Effector CD8-positive, alpha-beta T cell (primary cell): Measurements from ENCODE around the gene CCDC91.
"Not testable (repeated sequence)": the region's sequence is repeated elsewhere in the genome, so short reads cannot be mapped to it uniquely, and the experiment has no call there.

Experiments
- DNase-seq: peaks from one replicate; lab custom pipeline; 2025; lab: John Stamatoyannopoulos, UW

CCDC91 gene

GRCh38 chr12:28290262-28290661, 100.0 kb downstream of the CCDC91 start:
- DNase-seq, result no peak

GRCh38 chr12:28292699-28293098, 102.4 kb downstream of the CCDC91 start:
- DNase-seq, result no peak

- no peak for DNase-seq
Observed at GRCh38 chr12:28294300-28294699, 104.0 kb downstream of the CCDC91 start.

- DNase-seq, result no peak
Observed at GRCh38 chr12:28296287-28296686, 106.0 kb downstream of the CCDC91 start.

- DNase-seq, result no peak
Observed at GRCh38 chr12:28303192-28303591, 112.9 kb downstream of the CCDC91 start.

- DNase-seq, result no peak
Observed at GRCh38 chr12:28306535-28306934, 116.3 kb downstream of the CCDC91 start.

- DNase-seq, result no peak
Observed at GRCh38 chr12:28308891-28309290, 118.6 kb downstream of the CCDC91 start.

GRCh38 chr12:28313631-28314030, 123.4 kb downstream of the CCDC91 start:
- DNase-seq, result no peak

GRCh38 chr12:28316049-28316448, 125.8 kb downstream of the CCDC91 start:
- DNase-seq, result no peak

GRCh38 chr12:28318273-28318672, 128.0 kb downstream of the CCDC91 start:
- no peak for DNase-seq

- no peak for DNase-seq
Observed at GRCh38 chr12:28320353-28320752, 130.1 kb downstream of the CCDC91 start.

GRCh38 chr12:28327722-28328121, 137.5 kb downstream of the CCDC91 start:
- no peak for DNase-seq

GRCh38 chr12:28328967-28329366, 138.7 kb downstream of the CCDC91 start:
- DNase-seq, result no peak

- DNase-seq, result not testable (repeated sequence)
Observed at GRCh38 chr12:28329727-28330126, 139.5 kb downstream of the CCDC91 start.

GRCh38 chr12:28330232-28330631, 140.0 kb downstream of the CCDC91 start:
- not testable (repeated sequence) for DNase-seq

- no peak for DNase-seq
Observed at GRCh38 chr12:28331130-28331529, 140.9 kb downstream of the CCDC91 start.

- DNase-seq, result no peak
Observed at GRCh38 chr12:28340261-28341045, 150.2 kb downstream of the CCDC91 start.

GRCh38 chr12:28343713-28344112, 153.5 kb downstream of the CCDC91 start:
- no peak for DNase-seq

- no peak for DNase-seq
Observed at GRCh38 chr12:28346567-28346966, 156.3 kb downstream of the CCDC91 start.

GRCh38 chr12:28349196-28349595, 158.9 kb downstream of the CCDC91 start:
- DNase-seq, result no peak

GRCh38 chr12:28350502-28350901, 160.2 kb downstream of the CCDC91 start:
- DNase-seq, result no peak

- DNase-seq, result no peak
Observed at GRCh38 chr12:28351414-28351813, 161.2 kb downstream of the CCDC91 start.

- no peak for DNase-seq
Observed at GRCh38 chr12:28355161-28355560, 164.9 kb downstream of the CCDC91 start.

GRCh38 chr12:28360253-28360652, 170.0 kb downstream of the CCDC91 start:
- DNase-seq, result no peak
